NOMO-1 treated with dmso at 0.1 percent for 144 hours (cell line): ENCODE data around the gene MINDY1.

Experiments used
- DNase-seq: peaks from one replicate; lab custom pipeline; 2025; ENCODE audit not compliant: unreplicated experiment; lab: John Stamatoyannopoulos, UW

MINDY1 gene

GRCh38 chr1:151011154-151011850, 4.6 kb upstream of the MINDY1 start:
- no peak for DNase-seq

- no peak for DNase-seq
Observed at GRCh38 chr1:151010346-151010726, 3.6 kb upstream of the MINDY1 start.

- DNase-seq = no peak
Observed at GRCh38 chr1:151009674-151010345, 3.1 kb upstream of the MINDY1 start.

- DNase-seq = no peak
Observed at GRCh38 chr1:151009206-151009587, 2.5 kb upstream of the MINDY1 start.

- peak; percentile 88 for DNase-seq
Observed at GRCh38 chr1:151008244-151009205, 1.8 kb upstream of the MINDY1 start, which contains the start of gene PRUNE1. TSS of gene PRUNE1 (plus strand) at chr1:151008449. CDS start at chr1:151008633, 184 bp downstream.

GRCh38 chr1:151007853-151008243, 1.1 kb upstream of the MINDY1 start:
- no peak for DNase-seq

- DNase-seq = no peak
Observed at GRCh38 chr1:151005729-151006319, 878 bp downstream of the MINDY1 start.

GRCh38 chr1:151003180-151003579, 3.5 kb downstream of the MINDY1 start:
- DNase-seq = peak; percentile 35

GRCh38 chr1:151002611-151003010, 4.1 kb downstream of the MINDY1 start:
- no peak for DNase-seq

- no peak for DNase-seq
Observed at GRCh38 chr1:151002051-151002450, 4.7 kb downstream of the MINDY1 start.

GRCh38 chr1:151001602-151002001, 5.1 kb downstream of the MINDY1 start:
- DNase-seq = peak; percentile 17

- no peak for DNase-seq
Observed at GRCh38 chr1:151000408-151000807, 6.3 kb downstream of the MINDY1 start.

- no peak for DNase-seq
Observed at GRCh38 chr1:150999926-151000325, 6.8 kb downstream of the MINDY1 start.

- no peak for DNase-seq
Observed at GRCh38 chr1:150999051-150999674, 7.5 kb downstream of the MINDY1 start.

GRCh38 chr1:150997949-150998348, 8.8 kb downstream of the MINDY1 start:
- no peak for DNase-seq

GRCh38 chr1:150997126-150997872, 9.4 kb downstream of the MINDY1 start:
- no peak for DNase-seq

GRCh38 chr1:150995896-150996295, 10.8 kb downstream of the MINDY1 start:
- no peak for DNase-seq

- no peak for DNase-seq
Observed at GRCh38 chr1:150995460-150995859, 11.2 kb downstream of the MINDY1 start.

- no peak for DNase-seq
Observed at GRCh38 chr1:150994248-150994647, 12.5 kb downstream of the MINDY1 start.

- no peak for DNase-seq
Observed at GRCh38 chr1:150992626-150993025, 14.1 kb downstream of the MINDY1 start.
